ENCODE measurements around the gene THSD4.

THSD4 gene

DNA sequence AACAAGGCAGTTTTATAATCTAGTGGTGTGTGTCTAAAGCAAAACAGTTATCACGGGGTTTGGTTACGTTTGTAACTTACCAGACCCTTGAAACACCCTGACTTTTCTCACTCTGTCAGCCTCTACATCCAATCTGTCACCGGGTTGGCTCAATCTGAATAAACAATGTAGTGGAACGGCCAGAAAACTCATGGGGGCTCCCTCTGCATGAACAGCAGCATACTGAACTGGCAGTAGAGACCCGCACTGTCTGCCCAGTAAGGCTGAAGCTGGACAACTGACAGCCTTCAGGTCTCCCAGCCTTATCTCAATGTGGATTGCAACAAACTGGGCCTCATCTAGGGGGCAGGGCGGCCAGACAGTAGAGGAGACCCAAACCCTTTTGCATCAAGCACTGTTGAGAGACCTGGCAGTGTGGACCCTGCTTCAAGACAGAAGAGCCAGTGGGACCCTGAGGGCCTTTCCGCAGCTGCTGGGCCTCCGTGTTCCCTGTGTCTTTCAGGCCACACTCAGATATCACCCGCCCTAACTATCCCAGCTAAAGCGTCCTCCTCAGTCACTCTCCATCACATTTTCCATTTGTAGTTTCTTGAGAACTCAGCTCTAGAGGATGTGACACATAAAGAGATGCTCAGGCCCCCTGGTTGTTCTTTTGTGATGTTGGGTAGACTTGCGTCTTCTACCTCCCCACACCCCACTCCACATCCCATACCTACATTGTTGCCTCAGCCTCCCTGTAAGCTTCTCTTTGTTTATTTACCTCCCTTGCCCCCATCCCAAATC is 513.9 kb downstream of the THSD4 start:
- DNase-seq (ENCODE audit: low spot score): no peak

- no peak for DNase-seq (ENCODE audit: low spot score)
Measured at GRCh38 chr15:71629781-71630474, 514.7 kb downstream of the THSD4 start.

DNA sequence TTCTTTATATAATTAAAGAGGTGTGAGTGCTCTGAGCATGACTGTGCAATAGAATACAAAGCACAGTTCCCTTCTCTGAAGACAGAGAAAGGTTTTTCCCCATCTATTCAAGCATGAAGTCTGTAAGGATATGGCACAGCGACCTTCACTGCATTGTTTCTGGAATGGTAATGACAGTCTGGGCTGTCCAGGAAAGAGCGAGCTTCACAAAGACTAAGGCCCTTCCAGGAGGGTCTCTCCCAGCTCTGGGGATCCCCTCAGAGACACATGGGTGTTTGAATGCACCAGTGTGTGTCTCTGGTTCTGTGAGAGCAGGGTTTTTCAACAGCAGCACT is 515.2 kb downstream of the THSD4 start:
- DNase-seq (ENCODE audit: low spot score): no peak

- DNase-seq (ENCODE audit: low spot score): no peak
Measured at GRCh38 chr15:71632576-71633195, 517.4 kb downstream of the THSD4 start.

- DNase-seq (ENCODE audit: low spot score): no peak
Measured at GRCh38 chr15:71634820-71635560, 519.7 kb downstream of the THSD4 start.

GRCh38 chr15:71635735-71636134 is 520.5 kb downstream of the THSD4 start:
- DNase-seq (ENCODE audit: low spot score): no peak

- DNase-seq (ENCODE audit: low spot score): no peak
Measured at GRCh38 chr15:71638876-71639275, 523.6 kb downstream of the THSD4 start.

DNA sequence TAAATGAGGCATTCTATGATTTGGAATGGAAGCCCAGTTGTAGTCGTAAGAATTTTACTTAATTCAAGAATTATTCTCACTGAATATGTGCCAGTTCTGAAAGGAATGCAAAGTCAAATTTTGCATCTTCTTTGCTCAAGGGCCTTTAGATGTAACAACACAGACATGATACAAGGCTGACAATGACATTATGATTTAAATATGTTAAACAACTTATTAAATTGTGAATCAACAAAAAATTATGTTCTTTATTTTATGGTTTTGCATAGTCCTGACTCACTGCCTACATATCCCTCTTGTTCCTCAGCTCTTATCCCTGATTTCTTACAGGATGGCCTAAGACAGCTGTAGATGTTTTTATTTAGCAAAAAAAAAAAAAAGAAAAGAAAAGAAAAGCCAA is 524.2 kb downstream of the THSD4 start:
- DNase-seq (ENCODE audit: low spot score): no peak

DNA sequence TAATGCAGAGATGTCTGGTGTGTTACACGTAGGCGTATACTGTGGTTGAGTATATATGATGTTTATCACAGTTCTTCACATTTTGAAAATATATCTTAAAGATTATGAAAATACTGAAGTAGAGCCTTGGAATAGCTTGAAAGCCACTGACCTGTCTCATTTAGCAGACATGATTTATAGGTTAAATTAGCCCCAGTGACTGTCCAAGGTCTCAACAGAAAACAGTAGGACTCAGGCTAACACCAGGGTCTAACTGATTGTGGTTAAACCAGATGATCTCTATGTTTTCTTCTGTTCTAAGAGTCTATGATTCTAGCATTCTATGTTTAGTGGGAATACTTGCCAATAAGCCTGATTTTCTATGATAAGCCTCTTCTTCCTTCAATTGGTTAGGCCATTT is 528.6 kb downstream of the THSD4 start:
- no peak for DNase-seq (ENCODE audit: low spot score)

GRCh38 chr15:71646767-71647486 is 531.7 kb downstream of the THSD4 start:
- DNase-seq (ENCODE audit: low spot score): no peak

DNA sequence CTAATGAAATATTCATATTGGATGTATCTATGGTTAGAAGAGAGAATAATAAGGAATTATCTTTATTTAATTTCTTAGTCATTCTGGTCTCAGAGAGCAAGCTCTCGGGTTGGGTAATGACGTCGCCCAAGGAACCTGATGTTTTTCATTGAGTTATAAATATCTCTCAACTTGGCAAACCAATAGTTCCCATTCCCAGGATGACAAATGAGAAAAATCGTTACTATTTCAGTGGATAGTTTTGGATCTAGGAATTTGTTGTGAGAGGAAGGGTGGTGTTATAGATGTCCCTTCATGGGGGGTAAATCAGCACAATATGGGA is 532.2 kb downstream of the THSD4 start:
- no peak for DNase-seq (ENCODE audit: low spot score)

DNA sequence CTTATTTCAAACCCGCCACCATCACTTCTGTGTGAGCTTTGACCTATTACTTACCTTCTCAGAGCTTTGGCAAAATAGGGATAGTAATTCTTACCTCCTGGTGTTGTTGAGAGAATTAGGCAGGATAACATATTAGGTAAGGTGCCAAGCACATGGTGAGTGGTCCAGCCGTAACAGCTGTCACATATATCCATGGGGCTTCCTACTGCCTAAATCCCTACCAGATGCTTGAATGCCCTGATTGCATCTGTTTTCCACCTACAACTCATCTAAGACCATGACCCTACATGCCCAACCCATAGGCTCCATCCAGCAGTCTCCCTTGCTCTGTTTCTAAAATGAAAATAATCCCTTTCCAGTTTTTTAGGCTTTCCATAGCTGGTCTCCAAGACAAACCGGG is 532.8 kb downstream of the THSD4 start:
- no peak for DNase-seq (ENCODE audit: low spot score)

DNA sequence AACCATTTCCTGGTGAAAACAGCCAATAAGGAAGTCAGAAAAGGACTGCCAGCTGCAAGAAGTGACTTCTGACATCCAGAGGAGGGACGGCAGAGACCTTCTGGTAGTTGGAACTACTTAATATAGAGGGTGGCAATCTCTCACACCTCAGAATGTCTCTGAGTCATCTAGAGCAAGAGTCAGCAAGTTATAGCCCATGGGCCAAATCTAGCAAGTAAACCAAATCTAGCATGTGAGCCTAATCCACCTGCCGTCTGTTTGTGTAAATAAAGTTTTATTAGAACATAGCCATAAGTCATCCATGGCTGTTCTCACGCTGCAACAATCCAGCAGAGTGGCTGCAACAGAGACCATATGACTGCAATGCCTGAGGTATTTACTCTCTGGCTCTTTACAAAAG is 534.6 kb downstream of the THSD4 start:
- DNase-seq (ENCODE audit: low spot score): no peak

- DNase-seq (ENCODE audit: low spot score): no peak
Measured at GRCh38 chr15:71650603-71651002, 535.3 kb downstream of the THSD4 start.

DNA sequence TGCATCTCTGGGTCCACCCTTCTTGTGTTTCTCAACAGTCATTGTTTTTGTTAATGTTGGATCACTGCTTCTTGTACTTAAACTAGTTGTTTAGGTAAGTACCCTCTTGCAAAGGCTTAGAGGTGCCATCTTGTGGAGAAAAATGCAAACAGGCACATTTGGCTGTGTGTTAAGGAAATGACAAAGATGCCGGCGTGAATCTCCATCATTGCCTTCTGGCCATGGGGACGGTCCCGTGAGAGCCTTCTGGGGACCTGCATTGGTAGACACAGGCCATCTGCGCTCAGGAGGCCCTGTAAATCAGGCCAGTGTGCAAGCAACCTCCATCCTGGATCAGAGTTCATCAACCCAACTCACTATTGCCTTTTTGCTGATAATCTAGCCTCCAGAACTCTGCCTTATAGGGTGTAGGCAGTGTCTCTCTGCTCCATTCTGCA is 536.5 kb downstream of the THSD4 start:
- DNase-seq (ENCODE audit: low spot score): peak; percentile 69

DNA sequence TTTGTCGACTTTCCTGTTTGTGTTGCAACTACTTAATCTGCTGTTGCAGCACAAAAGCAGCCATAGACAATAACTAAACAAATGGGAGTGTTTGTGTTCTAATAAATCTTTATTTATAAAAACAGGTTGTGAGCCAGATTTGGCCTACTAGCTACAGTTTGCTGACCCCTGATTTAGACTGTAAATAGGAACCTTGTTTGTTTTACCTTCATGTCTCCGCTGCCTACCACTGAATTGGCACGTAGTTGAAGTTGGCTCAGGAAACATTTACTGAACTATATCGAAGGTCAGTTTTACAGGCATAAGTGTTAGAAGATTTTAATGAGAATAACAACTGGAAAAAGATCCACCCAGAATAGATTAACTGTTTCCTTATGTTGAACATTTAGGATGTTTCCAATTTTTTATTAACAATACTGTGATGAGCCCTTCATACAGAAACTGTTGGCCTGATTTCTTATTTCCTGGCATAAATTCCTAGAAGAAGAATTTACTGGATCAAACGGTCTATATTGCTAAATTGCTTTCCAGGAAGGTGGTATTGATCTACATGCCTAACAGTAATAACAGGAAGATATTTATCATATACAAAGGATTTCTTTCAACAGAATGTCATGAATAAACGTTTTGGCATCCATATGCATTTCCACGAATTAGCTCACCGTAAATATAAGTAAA is 538.9 kb downstream of the THSD4 start:
- no peak for DNase-seq (ENCODE audit: low spot score)

GRCh38 chr15:71654720-71655174 is 539.5 kb downstream of the THSD4 start:
- no peak for DNase-seq (ENCODE audit: low spot score)

GRCh38 chr15:71656425-71656824 is 541.2 kb downstream of the THSD4 start:
- no peak for DNase-seq (ENCODE audit: low spot score)

- DNase-seq (ENCODE audit: low spot score): no peak
Measured at GRCh38 chr15:71657141-71657540, 541.9 kb downstream of the THSD4 start.

- DNase-seq (ENCODE audit: low spot score): no peak
Measured at GRCh38 chr15:71658036-71658435, 542.8 kb downstream of the THSD4 start.
